HepG2 (cell line): ENCODE data around the gene MAPK8IP1. TPM values are rescaled to one million over a fixed set of nuclear protein-coding genes. Genes with fewer than 3 reads are reported as not detected.

Experiments
- ATAC-seq: fragments of 200-7000 bp; cut with Tn5 transposase; 3 replicates; pipeline ENCODE4 v1.9.1; 2020; ENCODE audit warnings: mild to moderate bottlenecking, moderate library complexity
- BruUV-seq: library from RNA; stranded (reverse); fragments of 400-500 nt; replicated peaks from 2 replicates; lab custom pipeline; 2021; lab: Mats Ljungman, UMichigan
- CTCF ChIA-PET: fragments of 300-600 bp; formaldehyde crosslinking; extraction: SDS; loops from one replicate; lab custom pipeline; 2021; ENCODE audit warnings: low total read pairs, inconsistent platforms, low intra/inter-chr PET ratio; lab: Yijun Ruan, JAX
- POLR2A ChIA-PET: fragments of 350-600 bp; sonication (Branson Sonifier 250); formaldehyde crosslinking; loops from one replicate; lab custom pipeline; 2020; ENCODE audit warnings: antibody characterized with exemption, inconsistent platforms; lab: Yijun Ruan, JAX
- DNase-seq: peaks from one replicate; pipeline ENCODE4 v3.0.0-alpha.2; 2015; ENCODE audit warnings: low spot score
- FAIRE-seq: peaks from 3 replicates; lab custom pipeline; 2011; peaks lifted over from hg19 to GRCh38; lab: Jason Lieb, UNC
- H2AFZ ChIP-seq: one replicate; pipeline ENCODE4 v1.6.1; 2011; ENCODE audit warnings: low read length, inconsistent platforms
- H3K27ac ChIP-seq: fragments of 300-600 bp; 3 replicates; pipeline ENCODE4 v1.8.0; 2011; ENCODE audit warnings: mixed run types, mild to moderate bottlenecking, mixed read lengths, low read length, inconsistent platforms; ENCODE audit not compliant: insufficient read depth; ENCODE audit errors: extremely low read length
- H3K27me3 ChIP-seq, 2 experiments: fragments of 200-600 bp in 1 of 2; 2 replicates in 1 of 2; 3 replicates in 1 of 2; pipeline versions ENCODE4 v1.6.0 to v1.8.0; 2011; ENCODE audit warnings: low read length in 2 of 2, mild to moderate bottlenecking in 2 of 2, moderate library complexity in 2 of 2, inconsistent platforms in 1 of 2; ENCODE audit not compliant: insufficient read depth in 2 of 2, control insufficient read depth in 1 of 2
- H3K36me3 ChIP-seq, 2 experiments: fragments of 200-600 bp in 1 of 2; replicated peaks in 1 of 2; 2 replicates in 1 of 2; 3 replicates in 1 of 2; pipeline versions ENCODE4 v1.5.1 to v1.8.0; 2011; ENCODE audit warnings: low read length in 2 of 2, inconsistent platforms in 1 of 2; ENCODE audit not compliant: insufficient read depth in 2 of 2, control insufficient read depth in 1 of 2
- H3K4me1 ChIP-seq: 2 replicates; pipeline ENCODE4 v1.5.1; 2012; ENCODE audit warnings: low read length, inconsistent platforms; ENCODE audit not compliant: insufficient read depth
- H3K4me2 ChIP-seq: 2 replicates; pipeline ENCODE4 v1.6.0; 2011; ENCODE audit warnings: low read depth, low read length, inconsistent platforms
- H3K4me3 ChIP-seq, 3 experiments: fragments of 200-600 bp in 1 of 3; sonication (generic), shearing (Covaris generic) in 1 of 3; replicated peaks in 1 of 3; 2 replicates each; pipeline ENCODE4 v1.5.1; 2011 to 2016; ENCODE audit warnings: low read length in 3 of 3, inconsistent platforms in 2 of 3, low read depth in 2 of 3, mild to moderate bottlenecking in 2 of 3, control low read depth in 1 of 3, mixed read lengths in 1 of 3; ENCODE audit not compliant: insufficient read depth in 1 of 3
- H3K79me2 ChIP-seq: one replicate; pipeline ENCODE4 v1.6.1; 2011; ENCODE audit warnings: low read length, inconsistent platforms; ENCODE audit not compliant: insufficient read depth
- H3K9ac ChIP-seq: 2 replicates; pipeline ENCODE4 v1.6.0; 2011; ENCODE audit warnings: mild to moderate bottlenecking, low read depth, low read length, inconsistent platforms; ENCODE audit not compliant: insufficient read depth
- H3K9me3 ChIP-seq: 2 replicates; pipeline ENCODE4 v1.5.1; 2012; ENCODE audit warnings: mild to moderate bottlenecking, low read length
- H4K20me1 ChIP-seq: 2 replicates; pipeline ENCODE4 v1.6.0; 2011; ENCODE audit warnings: inconsistent platforms, mild to moderate bottlenecking, low read length, moderate library complexity; ENCODE audit not compliant: insufficient read depth
- HNF1B ChIP-seq: sonication (generic); formaldehyde crosslinking; IDR thresholded peaks from 2 replicates; pipeline ENCODE4 v1.5.1; 2020; ENCODE audit warnings: mild to moderate bottlenecking, moderate library complexity, missing genetic modification reagents
- JUN ChIP-seq: sonication (generic); formaldehyde crosslinking; IDR thresholded peaks from 2 replicates; pipeline ENCODE4 v1.4.0; 2020; ENCODE audit warnings: mild to moderate bottlenecking, missing genetic modification reagents
- MED8 ChIP-seq: sonication (generic); formaldehyde crosslinking; IDR thresholded peaks from 2 replicates; pipeline ENCODE4 v1.8.1; 2023; ENCODE audit warnings: mild to moderate bottlenecking, missing genetic modification reagents; ENCODE audit not compliant: insufficient replicate concordance
- MIXL1 ChIP-seq: IDR thresholded peaks from 2 replicates; pipeline ENCODE4 v1.6.1; 2016
- ONECUT2 ChIP-seq: sonication (generic); formaldehyde crosslinking; IDR thresholded peaks from 2 replicates; pipeline ENCODE4 v1.4.0; 2020; ENCODE audit warnings: missing genetic modification reagents
- PHF5A ChIP-seq: IDR thresholded peaks from one replicate; pipeline ENCODE4 v1.6.1; 2018; ENCODE audit warnings: low read depth, missing genetic modification reagents; ENCODE audit not compliant: unreplicated experiment
- REL ChIP-seq: sonication (generic); formaldehyde crosslinking; conservative IDR thresholded peaks from 2 replicates; pipeline ENCODE4 v1.8.0; 2022; ENCODE audit warnings: mild to moderate bottlenecking, missing genetic modification reagents, moderate library complexity
- RORA ChIP-seq: sonication (generic); formaldehyde crosslinking; IDR thresholded peaks from 2 replicates; pipeline ENCODE4 v1.5.0; 2020; ENCODE audit warnings: mild to moderate bottlenecking, missing genetic modification reagents, moderate library complexity
- ZFP90 ChIP-seq: sonication (generic); formaldehyde crosslinking; IDR thresholded peaks from 2 replicates; pipeline ENCODE4 v1.8.0; 2022; ENCODE audit warnings: missing genetic modification reagents, mild to moderate bottlenecking, inconsistent platforms, borderline replicate concordance
- ZNF274 ChIP-seq: sonication (generic); formaldehyde crosslinking; IDR thresholded peaks from 2 replicates; pipeline ENCODE4 v1.5.1; 2020; ENCODE audit warnings: mild to moderate bottlenecking, missing genetic modification reagents
- ZNF367 ChIP-seq: sonication (generic); formaldehyde crosslinking; IDR thresholded peaks from 2 replicates; pipeline ENCODE4 v1.4.0; 2020; ENCODE audit warnings: missing genetic modification reagents, borderline replicate concordance
- ZNF660 ChIP-seq: sonication (generic); formaldehyde crosslinking; IDR thresholded peaks from 2 replicates; pipeline ENCODE4 v1.5.1; 2020; ENCODE audit warnings: mild to moderate bottlenecking, low read depth, missing genetic modification reagents, borderline replicate concordance
- ZNF724P ChIP-seq: sonication (generic); formaldehyde crosslinking; IDR thresholded peaks from 2 replicates; pipeline ENCODE4 v1.8.0; 2022; ENCODE audit warnings: missing genetic modification reagents, borderline replicate concordance
- WGBS: methylation state at CpG from one replicate; pipeline ENCODE4 v1.1.6; 2017; ENCODE audit warnings: low lambda C conversion rate; 5-methylcytosine and 5-hydroxymethylcytosine counted together
- in situ Hi-C: cut with HindIII; loops from 2 replicates; pipeline ENCODE4 v1.10.0; 2017; ENCODE audit warnings: low pct_unique_long_range_greater_than_20kb; ENCODE audit not compliant: extremely low pct_ligation_motif_present
- intact Hi-C: fragments of 100-400 bp; cut with micrococcal nuclease; formaldehyde crosslinking; loops from one replicate; pipeline ENCODE4 v1.10.0; 2022; ENCODE audit not compliant: unreplicated experiment
- polyA plus RNA-seq, 8 experiments: library from polyadenylated mRNA; depleted of rRNA in 3 of 8; stranded (reverse) in 7 of 8; unstranded in 1 of 8; fragments of >200 nt; fragmentation: Illumina TruSeq in 4 of 8; extraction: Trizol in 4 of 8; gene quantifications; 2 replicates each; pipeline versions ENCODE4 v1.2.1 to v1.2.3, GENCODE V29; 2011 to 2016; ENCODE audit warnings: low read depth in 4 of 8, missing spikeins in 1 of 8, mixed read lengths in 1 of 8; ENCODE audit not compliant: insufficient read depth in 1 of 8
- total RNA-seq, 5 experiments: library from RNA; depleted of rRNA; stranded (reverse); fragments of >200 nt; fragmentation: Illumina TruSeq; extraction: Trizol; gene quantifications; 2 replicates each; pipeline ENCODE4 v1.2.3, GENCODE V29; 2016; ENCODE audit warnings: low read depth in 1 of 5
- TF ChIP-seq, protein P1 (sequence below): sonication (generic); formaldehyde crosslinking; IDR thresholded peaks from 2 replicates; pipeline ENCODE4 v1.4.0; 2020; ENCODE audit warnings: missing genetic modification reagents; ENCODE audit errors: not compliant biosample characterization

Gene MAPK8IP1
- total and polyA plus RNA-seq, 2 of the 13 experiments (the other 11 are each of a cell fraction or from before 2014, with no cell fraction given) = 2.2 to 4.2 TPM

- DNase-seq (no peak), ATAC-seq (no peak), FAIRE-seq (no peak)
- no peaks in the 10 kb centered on the region; a peak in 1 of 5 replicates for H3K36me3 ChIP-seq
- H3K4me1 ChIP-seq = peaks cover 34% of the 10 kb centered on the region
- H3K27ac ChIP-seq = no peak overlapping the region
- 0 out of 5 replicates have a peak, but pooled peaks cover 0 to 1% of the 10 kb centered on the region in 2 experiments for H3K27me3 ChIP-seq
- TF ChIP-seq PHF5A (CRISPR knock-in tag) (no peak), ZNF660 (no peak), ONECUT2 (CRISPR knock-in tag) (no peak), ZFP90 (CRISPR knock-in tag) (no peak), ZNF367 (CRISPR knock-in tag) (no peak), MIXL1 (CRISPR knock-in tag) (no peak), MED8 (CRISPR knock-in tag) (no peak), RORA (CRISPR knock-in tag) (no peak), JUN (CRISPR knock-in tag) (no peak), ZNF724P (no peak), REL (no peak), ZNF274 (no peak), HNF1B (no peak)
- TF ChIP-seq, protein P1, sequence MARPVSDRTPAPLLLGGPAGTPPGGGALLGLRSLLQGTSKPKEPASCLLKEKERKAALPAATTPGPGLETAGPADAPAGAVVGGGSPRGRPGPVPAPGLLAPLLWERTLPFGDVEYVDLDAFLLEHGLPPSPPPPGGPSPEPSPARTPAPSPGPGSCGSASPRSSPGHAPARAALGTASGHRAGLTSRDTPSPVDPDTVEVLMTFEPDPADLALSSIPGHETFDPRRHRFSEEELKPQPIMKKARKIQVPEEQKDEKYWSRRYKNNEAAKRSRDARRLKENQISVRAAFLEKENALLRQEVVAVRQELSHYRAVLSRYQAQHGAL (CRISPR knock-in tag) = no peak
- H3K4me3 ChIP-seq = no peak overlapping the region
- no peak overlapping the region for H3K9ac ChIP-seq
- H3K4me2 ChIP-seq = no peak overlapping the region
- POLR2A ChIA-PET = no interaction called here
- no peaks in the 10 kb centered on the region for H3K79me2 ChIP-seq
- 97% methylated on average over 19 of the region's 22 CpGs for whole genome bisulfite sequencing
- no peaks in the 10 kb centered on the region for H4K20me1 ChIP-seq
- in situ Hi-C loops (no loop called here), intact Hi-C loops (loop anchor here (5.0 kb wide), 1 partner anchor 77 kb away; the partner anchor contains the start of gene CRY2)
- TSS peak; percentile 44 for BruUV-seq
- H2AFZ ChIP-seq = no peak overlapping the region
- H3K9me3 ChIP-seq = no peaks in the 10 kb centered on the region
- CTCF ChIA-PET = no interaction called here
Observed at GRCh38 chr11:45924036-45924915, 38.8 kb downstream of the MAPK8IP1 start.
